Fibroblast of the aortic adventitia (primary cell): Measurements from ENCODE around the gene PSTPIP2. TPM values are rescaled to one million over a fixed set of nuclear protein-coding genes. Genes with fewer than 3 reads are reported as not detected.
"Not testable (repeated sequence)": the region's sequence is repeated elsewhere in the genome, so short reads cannot be mapped to it uniquely, and the experiment has no call there.

Experiments
- DNase-seq: peaks from one replicate; pipeline ENCODE4 v3.0.0-alpha.2; 2010; ENCODE audit warnings: low read depth
- H3K4me3 ChIP-seq: 2 replicates; pipeline ENCODE4 v1.5.1; 2011; ENCODE audit warnings: low read depth, mild to moderate bottlenecking, control low read depth, low read length, moderate library complexity
- CTCF ChIP-seq: IDR thresholded peaks from 2 replicates; pipeline ENCODE4 v1.5.1; 2011; ENCODE audit warnings: mild to moderate bottlenecking, low read length, control low read depth, inconsistent platforms; ENCODE audit not compliant: insufficient read depth
- total RNA-seq: library from RNA; depleted of rRNA; stranded (reverse); fragments of >200 nt; gene quantifications from 2 replicates; pipeline ENCODE4 v1.2.3, GENCODE V29; 2012; ENCODE audit warnings: low replicate concordance

PSTPIP2 gene
- total RNA-seq, 1 donor = 6.4 TPM

- DNase-seq = no peak
- H3K4me3 ChIP-seq = peak overlapping the region; percentile 54
- TF ChIP-seq CTCF = no peak
Measured at GRCh38 chr18:46098616-46098933, 26.5 kb upstream of the PSTPIP2 start.

- DNase-seq = peak; percentile 79
- peak within 1 kb of the TSS; percentile 96 for H3K4me3 ChIP-seq
- TF ChIP-seq CTCF = no peak
Measured at GRCh38 chr18:46097801-46098615, 25.9 kb upstream of the PSTPIP2 start, which contains the start of gene ATP5F1A. Gene ATP5F1A, minus strand, starts transcription at chr18:46098296. Its CDS starts 65 bp downstream, at chr18:46098231.

- H3K4me3 ChIP-seq = peak overlapping the region; percentile 96
- DNase-seq = no peak
- TF ChIP-seq CTCF = no peak
Measured at GRCh38 chr18:46097431-46097800, 25.4 kb upstream of the PSTPIP2 start.

GRCh38 chr18:46096651-46097300, 24.7 kb upstream of the PSTPIP2 start:
- DNase-seq = peak; percentile 14
- no peak for TF ChIP-seq CTCF
- H3K4me3 ChIP-seq = peak overlapping the region; percentile 96

- DNase-seq = no peak
- no peak for TF ChIP-seq CTCF
- no peak overlapping the region for H3K4me3 ChIP-seq
Measured at GRCh38 chr18:46095532-46095931, 23.5 kb upstream of the PSTPIP2 start.

- not testable (repeated sequence) for DNase-seq, H3K4me3 ChIP-seq
Measured at GRCh38 chr18:46088501-46088900, 16.4 kb upstream of the PSTPIP2 start.

GRCh38 chr18:46084431-46084830, 12.4 kb upstream of the PSTPIP2 start:
- DNase-seq = no peak
- no peak for TF ChIP-seq CTCF
- H3K4me3 ChIP-seq = no peak overlapping the region
